ENCODE measurements around the gene TMEM11. TPM values are rescaled to one million over a fixed set of nuclear protein-coding genes. Genes with fewer than 3 reads are reported as not detected.

TMEM11 gene, protein sequence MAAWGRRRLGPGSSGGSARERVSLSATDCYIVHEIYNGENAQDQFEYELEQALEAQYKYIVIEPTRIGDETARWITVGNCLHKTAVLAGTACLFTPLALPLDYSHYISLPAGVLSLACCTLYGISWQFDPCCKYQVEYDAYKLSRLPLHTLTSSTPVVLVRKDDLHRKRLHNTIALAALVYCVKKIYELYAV
- 20.4 TPM for total RNA-seq

DNA sequence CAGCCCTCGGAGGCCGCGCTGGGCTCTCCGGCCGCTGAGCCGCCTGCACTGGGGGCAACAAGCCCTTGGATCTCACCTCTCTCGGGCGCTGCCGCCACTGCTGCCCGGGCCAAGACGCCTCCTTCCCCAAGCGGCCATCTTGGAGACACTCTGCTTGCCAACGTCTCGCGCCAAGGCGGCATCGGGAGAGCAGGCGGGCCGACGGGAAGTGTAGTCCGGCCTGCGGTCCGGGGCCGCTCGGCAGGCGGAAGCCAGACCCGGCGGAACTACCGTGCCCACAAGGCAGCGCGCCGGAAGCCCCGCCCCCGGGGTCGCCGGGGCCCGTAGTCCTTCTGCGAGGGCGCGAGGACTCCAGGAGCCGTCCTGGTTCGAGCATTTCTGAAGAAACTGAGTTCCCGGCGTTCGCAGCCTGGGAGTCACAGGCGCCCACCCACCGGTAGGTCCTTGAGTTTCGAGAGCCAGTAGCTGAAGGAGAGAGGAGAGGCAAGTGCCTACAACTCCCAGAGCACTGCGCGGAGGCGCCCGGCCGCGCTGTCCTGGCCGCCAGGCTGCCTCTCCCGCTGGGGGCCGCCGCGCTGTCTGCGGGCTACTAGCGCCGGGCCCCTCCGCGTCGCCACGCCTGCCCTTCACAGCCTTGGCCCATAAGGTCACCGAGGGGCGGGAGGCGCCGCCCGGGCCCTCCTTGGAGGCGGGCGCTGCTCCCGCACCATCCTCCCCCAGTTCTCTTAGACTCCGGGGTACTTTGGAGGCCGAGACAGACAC, at the start of gene TMEM11:
TMEM11 (minus strand) TSS at position 147 of the 762 bp plus-strand sequence; CDS start at position 138, 9 bp downstream.
- peak; percentile 95 for DNase-seq (ENCODE audit: low spot score)

DNA sequence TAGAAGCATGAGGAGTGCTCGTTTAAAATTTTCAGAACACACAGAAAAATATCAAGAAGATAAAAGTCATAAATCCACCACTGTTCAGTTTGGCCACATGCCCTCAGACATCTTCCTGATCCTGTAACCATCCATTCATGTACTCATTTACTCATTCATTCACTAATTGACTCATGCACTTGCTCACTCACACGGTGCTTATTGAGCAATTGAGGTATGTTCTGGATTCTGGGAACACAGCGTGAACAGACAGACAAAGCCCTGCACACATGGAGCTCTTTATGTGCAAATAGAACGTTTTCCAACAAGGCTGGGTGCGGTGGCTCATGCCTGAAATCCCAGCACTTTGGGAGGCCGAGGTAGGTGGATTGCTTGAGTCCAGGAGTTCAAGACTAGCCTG, 49.4 kb upstream of the TMEM11 start:
- no peak for DNase-seq (ENCODE audit: low spot score)

DNA sequence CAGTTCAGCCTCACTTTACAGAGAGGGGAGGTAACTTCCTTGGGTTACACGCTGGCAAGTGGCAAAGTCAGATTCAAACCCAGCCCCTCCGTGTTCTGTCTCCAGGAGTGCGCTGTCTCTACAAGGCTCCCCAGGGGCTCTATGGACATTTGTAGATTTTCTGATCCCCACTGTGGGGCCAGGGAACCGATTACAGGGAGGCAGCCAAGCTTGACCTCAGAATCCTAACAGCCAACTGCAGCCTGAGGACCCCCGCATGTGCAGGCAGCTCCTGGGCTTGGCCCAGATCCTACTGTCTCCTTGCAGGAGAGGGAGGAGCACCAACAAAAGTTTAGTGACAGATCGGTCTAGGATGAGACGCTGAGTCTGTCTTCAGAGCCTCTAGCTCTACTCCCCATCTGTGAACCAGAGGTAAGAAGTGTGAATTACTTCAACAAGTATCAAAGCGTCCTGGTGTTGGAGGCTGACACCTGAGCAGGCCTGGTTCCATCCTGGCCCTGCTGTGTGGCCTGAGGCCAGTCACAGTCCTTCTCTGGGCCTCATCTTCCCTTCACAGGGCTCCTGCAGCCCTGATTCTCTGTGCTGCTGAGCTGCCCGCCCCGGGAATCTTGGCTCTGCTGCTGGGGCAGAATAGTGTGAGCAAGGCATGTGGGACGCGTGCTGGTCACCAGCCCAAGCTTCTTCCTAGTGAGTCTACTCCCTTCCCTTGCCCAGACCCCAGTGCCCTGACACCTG, 48.5 kb upstream of the TMEM11 start:
- DNase-seq (ENCODE audit: low spot score), result no peak

DNA sequence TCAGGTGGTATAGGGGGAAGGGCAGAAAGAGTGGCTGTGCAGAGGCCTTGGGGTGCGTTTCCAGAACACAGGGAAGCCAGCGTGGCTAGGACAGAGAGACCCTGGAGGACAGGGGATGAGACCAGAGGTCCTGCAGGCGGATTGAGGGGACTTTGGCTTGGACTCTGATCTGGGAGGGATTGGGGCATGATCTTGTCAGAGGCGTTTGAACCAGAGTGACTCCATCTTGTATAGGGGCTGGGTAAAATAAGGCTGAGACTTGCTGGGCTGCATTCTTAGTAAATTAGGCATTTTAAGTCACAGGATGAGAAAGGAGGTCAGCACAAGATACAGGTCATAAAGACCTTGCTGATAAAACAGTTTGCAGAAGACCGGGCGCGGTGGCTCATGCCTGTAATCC, 44.6 kb upstream of the TMEM11 start:
- DNase-seq (ENCODE audit: low spot score), result no peak

DNA sequence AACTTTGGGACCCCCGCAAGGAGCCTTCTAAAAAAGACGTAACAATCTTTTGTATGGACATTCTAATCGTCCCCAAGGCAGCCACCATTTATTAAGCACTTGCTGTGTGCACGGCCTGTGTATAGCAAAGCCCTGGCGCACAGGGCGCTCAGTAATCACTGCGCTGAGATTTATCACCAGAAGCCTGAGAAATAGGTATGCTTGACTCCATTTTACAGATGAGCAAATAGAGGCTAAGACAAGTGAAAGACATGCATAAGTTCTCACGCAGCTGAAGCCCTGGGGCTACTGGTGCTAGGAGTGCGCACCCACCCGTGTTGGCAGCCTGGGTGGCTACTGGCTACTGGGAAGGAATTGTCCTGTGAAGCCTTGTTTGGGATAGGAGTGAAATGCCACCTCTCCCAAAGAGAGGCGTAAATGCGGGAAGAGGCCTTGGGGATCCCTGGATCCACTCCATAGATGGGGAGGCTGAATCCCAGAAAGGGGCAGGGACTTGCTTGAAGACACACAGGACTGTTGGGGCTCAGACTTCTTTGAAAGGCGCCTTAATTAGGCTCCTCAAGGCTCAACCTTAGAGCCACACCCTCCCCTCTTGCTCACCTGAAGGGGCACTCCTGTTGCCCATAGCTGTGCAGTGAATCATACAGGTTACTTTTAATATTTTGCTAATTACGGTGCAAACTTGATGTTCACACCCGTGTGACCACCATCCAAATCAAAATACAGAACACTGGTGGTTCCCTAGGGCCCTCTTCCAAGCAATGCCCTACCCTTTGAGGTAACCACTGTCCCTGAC, 39.9 kb upstream of the TMEM11 start:
- DNase-seq (ENCODE audit: low spot score), result no peak

DNA sequence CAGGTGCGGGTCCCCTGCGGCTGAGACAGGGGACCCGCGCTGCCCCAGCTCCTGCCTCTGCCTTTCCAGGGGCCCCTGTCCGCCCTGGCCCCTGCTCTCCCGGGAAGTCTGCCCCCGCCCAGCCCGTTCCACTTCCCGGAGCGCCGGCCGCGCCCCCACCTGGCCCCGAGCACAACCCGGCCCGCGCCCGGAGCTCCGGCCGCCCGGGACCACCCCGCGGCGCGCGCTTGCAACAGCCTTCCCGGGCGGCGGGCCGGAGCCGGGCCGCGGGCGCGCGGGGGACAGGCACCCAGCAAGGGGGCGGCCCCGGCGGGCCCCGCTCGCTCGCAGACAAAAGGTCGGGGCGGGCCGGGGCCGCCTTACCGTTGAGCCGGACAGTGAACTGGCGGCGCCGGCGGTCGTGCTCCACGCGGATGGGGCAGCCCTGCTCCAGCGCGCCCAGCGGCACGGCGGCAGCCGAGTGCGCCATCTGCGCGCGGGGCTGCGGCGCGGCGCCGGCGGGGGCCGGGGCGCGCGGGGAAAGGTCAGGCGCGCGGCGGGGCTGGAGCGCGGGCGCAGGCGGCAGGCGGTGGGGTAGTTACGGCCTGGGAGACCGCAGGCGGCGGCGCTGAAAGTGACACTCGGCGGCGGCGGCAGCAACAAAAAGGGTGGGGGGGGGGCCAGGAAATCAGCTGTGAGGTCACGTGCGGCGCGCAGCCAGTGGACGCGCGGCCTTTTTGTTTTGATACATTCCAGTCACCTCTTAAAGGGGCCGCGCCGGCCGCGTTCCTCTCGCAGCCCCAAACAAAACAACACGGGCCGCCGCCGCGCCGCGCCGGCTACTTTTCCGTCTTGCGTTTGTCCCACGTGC, 39.1 kb upstream of the TMEM11 start, which contains the start of gene NATD1:
NATD1 (minus strand) TSS at position 615 of the 850 bp plus-strand sequence; CDS start at position 469, 146 bp downstream.
- peak; percentile 88 for DNase-seq (ENCODE audit: low spot score)

DNA sequence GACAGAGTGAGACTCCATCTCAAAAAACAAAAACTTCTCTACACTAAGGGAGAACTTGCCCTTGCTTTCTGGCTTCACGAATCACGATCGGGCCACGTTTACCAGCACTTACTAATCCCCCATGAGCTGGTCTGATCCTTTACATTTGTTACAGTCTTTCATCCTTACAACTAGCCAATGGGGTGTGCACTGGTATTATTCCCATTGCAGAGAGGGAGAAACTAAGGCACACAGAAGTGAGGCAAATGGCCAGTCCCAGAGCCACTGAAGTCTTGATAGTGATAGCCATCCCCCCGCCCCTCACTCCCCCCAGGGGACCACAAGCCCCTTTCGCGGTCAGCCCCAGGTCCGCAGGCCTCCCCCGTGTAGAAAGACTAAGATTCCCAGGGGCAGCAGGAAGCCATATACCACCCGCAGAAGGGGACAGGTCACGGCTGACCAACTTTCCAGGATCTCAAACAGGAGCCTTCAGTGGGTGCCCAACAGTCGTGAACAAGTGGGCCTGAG, 38.4 kb upstream of the TMEM11 start:
- no peak for DNase-seq (ENCODE audit: low spot score)

DNA sequence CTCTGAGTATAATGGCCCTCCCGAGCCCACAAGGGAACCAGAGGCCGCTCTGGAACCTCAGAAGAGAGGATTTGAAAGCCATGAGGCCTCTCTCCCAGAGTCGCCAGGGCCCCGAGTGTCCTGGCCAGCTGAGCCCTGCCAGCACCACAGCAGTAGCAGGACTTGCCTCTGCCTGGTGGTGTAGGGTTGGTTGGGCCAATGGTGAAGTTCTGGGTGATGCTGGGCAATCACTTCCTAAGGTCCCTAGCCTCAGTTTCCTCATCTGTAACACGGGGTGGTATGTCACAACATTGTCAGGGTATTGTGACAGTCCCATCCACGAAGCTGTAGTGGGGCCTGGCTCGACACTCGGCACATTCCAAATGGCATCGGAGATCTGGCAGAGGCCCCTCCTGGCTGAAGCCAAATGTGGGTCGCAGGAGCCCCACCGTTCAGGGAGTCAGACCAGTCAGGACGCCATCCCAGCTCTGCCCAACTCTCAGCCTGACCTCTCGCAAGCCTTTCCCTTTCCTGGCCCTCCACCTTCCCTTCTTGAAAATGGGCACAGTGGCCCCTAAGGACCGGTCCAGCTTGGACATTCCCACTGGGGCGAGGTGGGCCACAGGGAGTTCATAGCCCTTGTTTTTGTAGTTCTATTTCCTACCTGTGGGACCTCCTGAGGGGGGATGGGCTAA, 37.5 kb upstream of the TMEM11 start:
- no peak for DNase-seq (ENCODE audit: low spot score)

DNA sequence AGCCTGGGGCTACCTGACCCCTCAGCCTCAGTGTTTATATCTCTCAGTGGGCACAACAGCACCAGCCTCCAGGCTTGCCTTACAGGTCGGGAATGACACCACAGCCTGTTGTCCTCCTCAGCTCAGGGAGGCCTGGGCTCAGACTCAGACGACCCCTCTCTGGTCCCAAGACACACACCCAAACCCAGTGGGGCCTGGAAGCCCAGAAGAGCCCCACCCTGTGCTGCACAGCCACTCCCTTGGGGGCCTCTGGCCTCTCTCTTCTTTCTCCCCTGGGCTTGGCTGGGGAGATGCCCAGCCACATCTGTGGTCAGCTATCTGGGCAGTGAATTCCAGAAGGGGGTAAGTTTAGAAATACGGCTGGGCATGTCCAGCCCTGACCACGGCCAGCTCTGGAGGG, 36.9 kb upstream of the TMEM11 start:
- DNase-seq (ENCODE audit: low spot score), result no peak

DNA sequence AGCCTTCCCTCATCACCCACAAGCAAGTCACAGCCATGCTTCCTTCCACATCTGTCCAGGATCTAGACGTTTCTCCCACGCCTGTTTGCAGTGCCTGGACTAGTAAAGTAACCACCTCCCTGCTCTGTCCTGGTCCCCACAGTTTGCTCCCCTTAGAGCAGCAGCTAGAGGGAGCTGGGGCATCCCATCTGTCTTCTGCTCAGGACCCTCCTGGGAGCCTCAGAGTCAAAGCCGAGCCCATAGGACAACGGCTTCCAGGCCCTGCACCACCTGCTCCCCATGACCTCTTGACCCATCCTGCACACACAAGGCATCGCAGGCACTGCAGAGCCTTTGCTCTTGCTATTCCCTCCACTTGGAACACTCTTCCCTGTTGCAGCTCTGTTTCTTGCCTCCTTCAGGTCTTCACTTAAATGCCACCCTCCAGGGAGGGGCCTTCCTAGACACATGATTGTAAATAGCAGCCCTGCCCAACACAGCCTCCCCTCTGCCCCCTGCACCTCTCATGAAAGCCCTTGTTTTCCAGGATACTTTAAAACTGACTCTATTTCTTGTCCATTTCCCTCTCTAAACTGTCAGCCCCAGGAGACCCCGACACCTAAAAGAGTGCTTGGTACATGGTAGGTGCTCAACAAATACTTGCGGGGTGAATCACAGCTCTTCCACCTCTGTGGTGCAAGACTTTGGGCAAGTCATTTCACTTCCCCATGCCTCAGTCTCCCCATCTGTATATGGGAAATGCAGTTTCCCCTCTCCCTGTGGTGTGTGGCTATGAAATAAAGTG, 36.2 kb upstream of the TMEM11 start:
- no peak for DNase-seq (ENCODE audit: low spot score)

DNA sequence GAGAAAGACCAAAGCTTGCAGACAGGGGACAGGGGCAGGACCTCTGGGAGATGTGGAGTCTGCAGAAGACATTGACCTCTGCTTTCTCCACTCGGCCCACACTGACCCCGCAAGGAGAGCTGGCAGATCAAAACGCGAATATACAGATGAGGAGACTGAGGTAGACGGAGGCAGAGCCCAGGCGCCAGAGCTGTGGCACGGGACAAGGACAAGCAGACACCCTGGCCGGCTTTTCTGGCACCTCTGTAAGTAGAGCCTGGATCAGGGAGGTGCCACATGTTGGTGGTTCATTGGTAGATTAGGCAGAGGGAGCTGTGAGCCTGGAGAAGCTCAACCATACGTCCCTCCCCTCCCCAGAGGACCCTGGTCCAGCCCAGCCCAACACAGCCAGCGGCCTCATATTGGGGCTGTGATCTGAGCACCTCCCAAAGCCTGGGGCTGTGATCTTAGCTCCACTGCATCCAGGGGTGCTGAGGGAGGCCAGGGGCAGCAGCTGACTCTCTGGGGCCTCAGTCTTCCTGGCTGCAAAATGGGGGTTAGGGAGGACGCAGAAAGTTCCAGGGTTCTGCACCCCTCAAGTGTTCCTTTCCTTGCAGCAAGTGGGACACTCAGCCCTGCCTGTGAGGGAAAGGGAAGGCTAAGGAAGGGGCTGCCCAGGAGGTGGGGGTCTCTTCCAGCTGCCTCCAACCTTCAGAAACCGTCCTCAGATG, 35.3 kb upstream of the TMEM11 start:
- DNase-seq (ENCODE audit: low spot score), result no peak

DNA sequence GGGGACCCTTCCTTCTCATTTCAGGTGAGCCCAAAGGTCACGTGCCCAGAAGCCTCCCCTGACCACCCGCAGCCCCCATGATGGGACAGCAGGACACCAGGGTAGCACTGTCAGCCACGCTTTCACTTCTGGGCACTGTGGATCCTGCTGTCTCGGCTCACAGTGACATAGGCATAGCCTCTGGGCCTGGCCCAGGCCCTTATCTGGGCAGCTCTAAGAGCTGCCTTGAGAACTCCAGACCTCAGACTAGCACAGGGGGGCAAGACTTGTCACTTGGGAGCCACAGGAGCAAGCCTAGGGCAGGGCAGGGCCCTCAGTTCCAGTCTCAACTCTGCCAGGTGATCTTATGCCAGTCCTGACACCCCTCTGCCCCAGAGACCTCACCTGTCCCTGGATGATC, 34.5 kb upstream of the TMEM11 start:
- no peak for DNase-seq (ENCODE audit: low spot score)

DNA sequence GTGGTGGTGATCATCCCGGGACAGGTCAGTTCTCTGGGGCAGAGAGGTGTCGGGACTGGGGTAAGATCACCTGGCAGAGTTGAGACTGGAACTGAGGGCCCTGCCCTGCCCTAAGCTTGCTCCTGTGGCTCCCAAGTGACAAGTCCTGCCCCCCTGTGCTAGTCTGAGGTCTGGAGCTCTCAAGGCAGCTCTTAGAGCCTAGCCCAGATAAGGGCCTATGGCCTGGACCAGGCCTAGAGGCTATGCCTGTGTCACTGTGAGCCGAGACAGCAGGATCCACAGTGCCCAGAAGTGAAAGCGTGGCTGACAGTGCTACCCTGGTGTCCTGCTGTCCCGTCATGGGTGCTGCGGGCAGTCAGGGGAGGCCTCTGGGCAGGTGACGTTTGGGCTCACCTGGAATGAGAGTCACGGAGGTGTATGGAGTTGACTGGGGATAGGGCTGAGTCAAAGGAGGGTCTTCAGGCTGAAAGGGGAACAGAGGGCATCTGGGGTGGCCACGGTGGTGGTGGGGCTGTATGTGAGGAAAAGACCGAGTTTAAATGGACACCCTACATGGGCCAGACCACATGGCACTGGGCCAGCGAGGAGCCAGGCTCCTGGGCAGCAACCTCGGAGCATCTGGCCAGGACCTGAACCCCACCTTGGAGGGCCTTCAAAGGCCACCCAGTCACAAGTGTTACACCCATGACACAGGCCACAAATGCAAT, 33.7 kb upstream of the TMEM11 start:
- no peak for DNase-seq (ENCODE audit: low spot score)

DNA sequence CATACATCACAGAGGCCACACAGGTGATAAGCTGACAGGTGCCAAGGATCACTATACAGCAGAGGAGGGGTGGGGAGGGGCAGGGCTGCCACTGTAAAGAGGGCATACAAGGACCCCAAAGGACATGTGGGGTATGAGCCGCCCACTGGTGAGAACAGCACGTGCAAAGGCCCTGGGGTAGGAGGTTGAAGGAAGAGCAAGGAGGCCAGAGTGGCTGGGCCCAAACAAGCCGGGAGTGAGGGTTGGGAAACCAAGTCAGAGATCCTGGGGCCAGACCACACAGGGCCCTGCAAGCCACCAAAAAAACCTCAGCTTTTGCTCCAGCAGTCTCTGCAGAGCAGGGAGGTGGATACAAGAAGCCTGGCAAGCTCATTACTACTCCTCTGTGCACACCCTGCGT, 32.7 kb upstream of the TMEM11 start:
- DNase-seq (ENCODE audit: low spot score), result no peak

DNA sequence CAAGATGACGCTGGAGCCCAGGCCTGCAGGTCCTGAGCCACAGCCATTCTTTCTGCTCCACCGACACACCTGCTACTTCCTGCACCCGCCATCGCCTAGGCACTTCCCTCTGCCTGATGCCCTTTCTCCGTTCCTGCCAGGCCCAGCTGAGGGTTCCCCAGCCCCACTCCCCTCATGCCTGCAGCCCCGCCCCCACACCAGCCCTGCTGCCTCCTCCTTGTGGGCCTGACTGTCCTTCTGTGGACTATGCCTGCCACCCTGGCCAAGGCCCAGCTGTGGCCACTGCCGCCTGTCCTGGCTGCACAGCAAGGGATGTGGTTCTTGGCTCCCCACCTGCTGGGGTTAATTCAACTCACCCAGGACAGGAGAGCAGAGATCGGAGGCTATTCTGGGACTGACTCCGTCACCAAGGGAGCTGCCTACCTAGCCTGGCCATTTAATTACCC, 31.7 kb upstream of the TMEM11 start:
- DNase-seq (ENCODE audit: low spot score), result no peak

DNA sequence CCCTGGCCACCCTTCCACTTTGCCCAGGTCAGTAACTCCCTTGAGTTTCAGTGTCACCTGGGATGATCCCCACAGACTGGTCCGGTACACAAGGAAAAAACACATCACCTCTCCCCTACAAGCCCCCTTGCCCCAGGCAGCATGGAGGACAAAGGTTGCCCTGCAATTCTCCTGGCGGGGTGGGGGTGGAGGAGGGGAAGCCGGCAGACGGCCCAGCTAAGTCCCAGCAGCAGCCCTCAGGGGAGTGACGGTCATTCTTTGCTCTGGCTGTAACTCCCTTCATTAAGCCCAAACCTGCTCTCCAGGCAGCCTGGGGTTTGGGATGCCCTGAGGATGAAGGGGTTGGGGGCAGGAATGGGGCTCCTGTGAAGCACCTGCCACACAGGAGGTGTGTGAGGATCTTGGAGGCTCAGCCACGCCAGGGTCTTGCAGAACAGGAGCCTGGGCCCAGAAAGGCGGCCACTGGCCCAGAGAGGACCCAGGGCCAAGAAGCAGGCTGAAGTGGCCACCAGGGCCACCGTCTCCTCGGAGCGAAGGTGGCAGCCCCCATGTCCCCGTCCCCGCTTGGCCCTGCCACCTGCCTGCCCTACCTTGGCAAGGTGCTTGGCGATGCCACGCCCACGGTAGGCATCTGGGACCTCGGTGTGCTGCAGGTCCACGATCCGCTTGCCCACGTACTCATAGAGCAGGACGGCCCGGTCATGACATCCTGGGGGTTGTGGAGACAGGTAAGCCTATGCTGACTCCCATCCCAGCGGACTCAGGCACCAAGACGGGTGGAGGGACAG, 29.7 kb upstream of the TMEM11 start:
- DNase-seq (ENCODE audit: low spot score), result no peak

All from ureter (tissue), 1 donor.